Measurements from ENCODE around the gene AKT2.

Gene AKT2

DNA sequence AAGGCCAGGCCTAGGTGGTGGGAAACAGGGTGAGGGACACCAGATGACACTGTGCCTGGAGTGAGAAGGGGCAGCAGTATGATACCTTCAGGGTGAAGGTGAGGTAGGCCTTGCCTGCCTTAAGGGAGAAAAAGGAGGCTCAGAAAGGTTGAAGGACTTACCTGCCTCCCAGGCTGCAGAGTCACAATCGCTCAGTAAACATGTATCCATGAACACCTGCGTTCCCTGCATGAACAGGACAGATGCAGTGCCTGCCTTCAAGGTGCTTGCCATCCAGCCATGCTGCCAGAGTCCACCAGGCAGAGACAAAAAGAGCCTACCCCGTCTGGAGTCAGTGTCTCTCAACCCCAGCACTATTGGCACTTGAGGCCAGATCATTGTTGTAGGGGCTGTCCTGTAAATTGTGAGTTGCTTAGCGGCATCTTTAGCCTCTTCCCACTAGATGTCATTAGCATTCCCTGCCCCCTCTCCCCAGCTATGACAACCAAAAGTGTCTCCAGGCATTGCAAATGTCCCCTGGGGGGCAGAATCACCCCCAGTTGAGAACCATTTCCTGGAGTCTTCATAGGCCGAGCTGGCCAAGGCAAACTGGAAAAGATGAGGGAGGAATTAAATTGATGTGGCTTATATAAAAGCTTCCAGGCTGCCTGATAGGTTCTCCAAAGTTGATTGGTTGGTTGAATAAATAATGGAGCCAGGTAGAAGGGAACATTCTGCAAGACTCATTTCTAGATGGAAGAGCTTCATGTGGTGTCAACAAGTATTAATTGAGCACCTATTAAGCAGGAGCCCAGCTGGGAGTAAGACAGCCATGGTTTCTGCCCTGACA, 92.2 kb downstream of the AKT2 start:
- no peak for DNase-seq (ENCODE audit: low read depth in 2 of 2, low spot score in 1 of 2)

GRCh38 chr19:40191836-40192646, 93.1 kb downstream of the AKT2 start:
- no peak for DNase-seq (ENCODE audit: low read depth in 2 of 2, low spot score in 1 of 2)

- peak; percentile 33 to 42 for DNase-seq (ENCODE audit: low read depth in 2 of 2, low spot score in 1 of 2)
Observed at GRCh38 chr19:40190891-40191835, 94.0 kb downstream of the AKT2 start, which contains the start of gene MAP3K10. Gene MAP3K10, plus strand, starts transcription at chr19:40191426. Its CDS starts 606 bp downstream, at chr19:40192032.

DNA sequence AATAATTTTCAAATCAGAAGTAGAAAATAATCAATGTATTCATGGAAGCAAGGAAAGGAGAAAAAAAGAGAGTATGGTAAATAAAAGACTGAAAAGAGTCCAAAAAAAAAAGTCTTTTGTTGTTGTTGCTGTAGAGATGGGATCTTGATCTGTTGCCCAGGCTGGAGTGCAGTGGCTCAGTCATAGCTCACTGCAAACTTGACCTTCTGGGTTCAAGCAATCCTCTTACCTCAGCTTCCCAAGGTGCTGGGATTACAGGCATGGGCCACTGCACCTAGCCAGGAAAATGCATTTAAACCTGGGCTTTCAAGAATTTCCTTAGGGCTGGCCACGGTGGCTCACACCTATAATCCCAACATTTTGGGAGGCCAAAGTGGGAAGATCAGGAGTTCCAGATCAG, 100.9 kb downstream of the AKT2 start:
- DNase-seq (ENCODE audit: low read depth in 2 of 2, low spot score in 1 of 2) = no peak
